Measurements from ENCODE around the gene JHY.

Gene JHY

GRCh38 chr11:122963961-122964360 lies 81.4 kb downstream of the JHY start:
- DNase-seq: no peak

GRCh38 chr11:122976061-122976733 lies 93.6 kb downstream of the JHY start:
- DNase-seq: no peak

- no peak for DNase-seq
Measured at GRCh38 chr11:122976734-122977469, 94.3 kb downstream of the JHY start.

GRCh38 chr11:122977470-122978298 lies 95.1 kb downstream of the JHY start:
- DNase-seq: no peak

- DNase-seq: no peak
Measured at GRCh38 chr11:122978299-122978620, 95.7 kb downstream of the JHY start.

GRCh38 chr11:122979103-122979814 lies 96.7 kb downstream of the JHY start:
- DNase-seq: no peak

GRCh38 chr11:122979815-122980595 lies 97.4 kb downstream of the JHY start:
- DNase-seq: no peak

GRCh38 chr11:122981388-122982264 lies 99.1 kb downstream of the JHY start, which contains the start of gene BSX:
Gene BSX (minus strand): TSS chr11:122981834. CDS start chr11:122981671, 163 bp downstream.
- peak; percentile 23 for DNase-seq

- DNase-seq: no peak
Measured at GRCh38 chr11:122983438-122984185, 101.1 kb downstream of the JHY start.

- no peak for DNase-seq
Measured at GRCh38 chr11:122984186-122985011, 101.8 kb downstream of the JHY start.

- DNase-seq: no peak
Measured at GRCh38 chr11:122995526-122995925, 113.0 kb downstream of the JHY start.

GRCh38 chr11:122998727-122999366 lies 116.3 kb downstream of the JHY start:
- DNase-seq: no peak

- no peak for DNase-seq
Measured at GRCh38 chr11:123000721-123001120, 118.2 kb downstream of the JHY start.

- no peak for DNase-seq
Measured at GRCh38 chr11:123006860-123007542, 124.4 kb downstream of the JHY start.
